ENCODE data around the gene KCNJ14. TPM values are rescaled to one million over a fixed set of nuclear protein-coding genes. Genes with fewer than 3 reads are reported as not detected.

KCNJ14 gene
- total RNA-seq, 2 experiments from 2014 or later, result 1.7 to 2.0 TPM

- no peak overlapping the region for H3K27ac ChIP-seq (ENCODE audit: low read depth in 1 of 2, low read length in 2 of 2)
- H3K9me3 ChIP-seq (ENCODE audit: control insufficient read depth in 1 of 2, insufficient read depth in 1 of 2, low read length in 2 of 2), result no peaks in the 10 kb centered on the region
- Mint-ChIP-seq H3K27ac (no peak overlapping the region), H3K36me3 (ENCODE audit: low read depth) (peaks cover 75% of the 10 kb centered on the region), H3K4me3 (no peak overlapping the region), H3K9me3 (no peaks in the 10 kb centered on the region), H3K27me3 (no peaks in the 10 kb centered on the region), H3K4me1 (ENCODE audit: low read depth) (peaks cover 12% of the 10 kb centered on the region)
- H3K4me3 ChIP-seq (ENCODE audit: low read length), result no peak overlapping the region
- POLR2A ChIA-PET, result no interaction called here
- intact Hi-C loops (cut with DNase I, micrococcal nuclease), result no loop called here
- TF ChIP-seq, protein P1, sequence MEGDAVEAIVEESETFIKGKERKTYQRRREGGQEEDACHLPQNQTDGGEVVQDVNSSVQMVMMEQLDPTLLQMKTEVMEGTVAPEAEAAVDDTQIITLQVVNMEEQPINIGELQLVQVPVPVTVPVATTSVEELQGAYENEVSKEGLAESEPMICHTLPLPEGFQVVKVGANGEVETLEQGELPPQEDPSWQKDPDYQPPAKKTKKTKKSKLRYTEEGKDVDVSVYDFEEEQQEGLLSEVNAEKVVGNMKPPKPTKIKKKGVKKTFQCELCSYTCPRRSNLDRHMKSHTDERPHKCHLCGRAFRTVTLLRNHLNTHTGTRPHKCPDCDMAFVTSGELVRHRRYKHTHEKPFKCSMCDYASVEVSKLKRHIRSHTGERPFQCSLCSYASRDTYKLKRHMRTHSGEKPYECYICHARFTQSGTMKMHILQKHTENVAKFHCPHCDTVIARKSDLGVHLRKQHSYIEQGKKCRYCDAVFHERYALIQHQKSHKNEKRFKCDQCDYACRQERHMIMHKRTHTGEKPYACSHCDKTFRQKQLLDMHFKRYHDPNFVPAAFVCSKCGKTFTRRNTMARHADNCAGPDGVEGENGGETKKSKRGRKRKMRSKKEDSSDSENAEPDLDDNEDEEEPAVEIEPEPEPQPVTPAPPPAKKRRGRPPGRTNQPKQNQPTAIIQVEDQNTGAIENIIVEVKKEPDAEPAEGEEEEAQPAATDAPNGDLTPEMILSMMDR (IDR thresholded peaks at IDR 0.05), result no peak
- H3K36me3 ChIP-seq (ENCODE audit: insufficient read depth, low read length), result peaks cover 70% of the 10 kb centered on the region
- no peaks in the 10 kb centered on the region for H3K27me3 ChIP-seq (ENCODE audit: control insufficient read depth in 1 of 2, insufficient read depth in 2 of 2, low read length in 2 of 2)
- peaks cover 10% of the 10 kb centered on the region for H3K4me1 ChIP-seq (ENCODE audit: insufficient read depth, low read length)
- CTCF ChIA-PET, result no interaction called here
- DNase-seq (no peak), ATAC-seq (ENCODE audit: poor library complexity) (no peak)
Observed at GRCh38 chr19:48450863-48451262, 4.5 kb upstream of the KCNJ14 start.

DNA sequence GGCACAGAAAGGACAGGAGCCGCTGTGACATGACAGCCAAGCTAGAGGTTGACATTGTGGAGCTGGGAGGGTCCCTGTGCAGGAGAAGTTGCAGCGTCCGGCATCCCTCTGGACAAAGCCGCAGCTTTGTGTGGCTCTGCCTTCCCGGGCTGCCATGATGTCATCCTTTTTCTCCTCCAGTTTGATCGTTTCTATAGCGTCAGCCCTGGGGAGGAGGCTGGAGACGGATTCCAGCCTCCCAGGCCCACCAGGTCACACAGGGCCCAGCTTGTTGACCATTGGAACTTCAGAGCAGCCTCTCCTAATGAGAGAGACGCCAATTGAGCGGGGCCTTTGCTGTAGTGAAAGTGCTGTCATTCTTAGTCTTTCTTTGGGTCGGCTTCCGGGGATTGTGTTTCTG, 3.8 kb upstream of the KCNJ14 start:
- Histone ChIP-seq H3K4me1 (ENCODE audit: insufficient read depth, low read length) (peaks cover 2% of the 10 kb centered on the region), H3K27me3 (ENCODE audit: control insufficient read depth in 1 of 2, insufficient read depth in 2 of 2, low read length in 2 of 2) (no peaks in the 10 kb centered on the region), H3K36me3 (ENCODE audit: insufficient read depth, low read length) (peaks cover 73% of the 10 kb centered on the region), H3K4me3 (ENCODE audit: low read length) (no peak overlapping the region), H3K9me3 (ENCODE audit: control insufficient read depth in 1 of 2, insufficient read depth in 1 of 2, low read length in 2 of 2) (no peaks in the 10 kb centered on the region), H3K27ac (ENCODE audit: low read depth in 1 of 2, low read length in 2 of 2) (no peak overlapping the region)
- DNase-seq, result no peak
- Mint-ChIP-seq H3K4me1 (ENCODE audit: low read depth) (peaks cover 10% of the 10 kb centered on the region), H3K27ac (no peak overlapping the region), H3K9me3 (no peaks in the 10 kb centered on the region), H3K36me3 (ENCODE audit: low read depth) (peaks cover 67% of the 10 kb centered on the region), H3K27me3 (no peaks in the 10 kb centered on the region), H3K4me3 (no peak overlapping the region)
- ATAC-seq (ENCODE audit: poor library complexity), result no peak
- intact Hi-C loops (cut with DNase I, micrococcal nuclease), result no loop called here
- POLR2A ChIA-PET, result no interaction called here
- TF ChIP-seq, protein P1 (IDR thresholded peaks at IDR 0.05), result no peak
- CTCF ChIA-PET, result no interaction called here

GRCh38 chr19:48452289-48453190, 2.8 kb upstream of the KCNJ14 start:
- Histone ChIP-seq H3K27ac (ENCODE audit: low read depth in 1 of 2, low read length in 2 of 2) (no peak overlapping the region), H3K9me3 (ENCODE audit: control insufficient read depth in 1 of 2, insufficient read depth in 1 of 2, low read length in 2 of 2) (no peaks in the 10 kb centered on the region), H3K36me3 (ENCODE audit: insufficient read depth, low read length) (peaks cover 79% of the 10 kb centered on the region), H3K4me3 (ENCODE audit: low read length) (no peak overlapping the region), H3K27me3 (ENCODE audit: control insufficient read depth in 1 of 2, insufficient read depth in 2 of 2, low read length in 2 of 2) (no peaks in the 10 kb centered on the region), H3K4me1 (ENCODE audit: insufficient read depth, low read length) (no peaks in the 10 kb centered on the region)
- ATAC-seq (ENCODE audit: poor library complexity), result no peak
- TF ChIP-seq, protein P1 (IDR thresholded peaks at IDR 0.05), result no peak
- intact Hi-C loops (cut with DNase I, micrococcal nuclease), result no loop called here
- H3K36me3 Mint-ChIP-seq (ENCODE audit: low read depth), result peaks cover 65% of the 10 kb centered on the region
- DNase-seq, result peak in 1 of 14 experiments; percentile 27
- H3K4me1 Mint-ChIP-seq (ENCODE audit: low read depth), result peaks cover 8% of the 10 kb centered on the region
- H3K4me3 Mint-ChIP-seq, result no peak overlapping the region
- H3K9me3 Mint-ChIP-seq, result no peaks in the 10 kb centered on the region
- ChIA-PET POLR2A (no interaction called here), CTCF (no interaction called here)
- H3K27me3 Mint-ChIP-seq, result no peaks in the 10 kb centered on the region
- no peak overlapping the region for H3K27ac Mint-ChIP-seq
